ENCODE measurements around the gene ADNP2.
A peak's percentile ranks its signal among the peaks of the same experiment; 100 is the strongest.

The ADNP2 gene, protein sequence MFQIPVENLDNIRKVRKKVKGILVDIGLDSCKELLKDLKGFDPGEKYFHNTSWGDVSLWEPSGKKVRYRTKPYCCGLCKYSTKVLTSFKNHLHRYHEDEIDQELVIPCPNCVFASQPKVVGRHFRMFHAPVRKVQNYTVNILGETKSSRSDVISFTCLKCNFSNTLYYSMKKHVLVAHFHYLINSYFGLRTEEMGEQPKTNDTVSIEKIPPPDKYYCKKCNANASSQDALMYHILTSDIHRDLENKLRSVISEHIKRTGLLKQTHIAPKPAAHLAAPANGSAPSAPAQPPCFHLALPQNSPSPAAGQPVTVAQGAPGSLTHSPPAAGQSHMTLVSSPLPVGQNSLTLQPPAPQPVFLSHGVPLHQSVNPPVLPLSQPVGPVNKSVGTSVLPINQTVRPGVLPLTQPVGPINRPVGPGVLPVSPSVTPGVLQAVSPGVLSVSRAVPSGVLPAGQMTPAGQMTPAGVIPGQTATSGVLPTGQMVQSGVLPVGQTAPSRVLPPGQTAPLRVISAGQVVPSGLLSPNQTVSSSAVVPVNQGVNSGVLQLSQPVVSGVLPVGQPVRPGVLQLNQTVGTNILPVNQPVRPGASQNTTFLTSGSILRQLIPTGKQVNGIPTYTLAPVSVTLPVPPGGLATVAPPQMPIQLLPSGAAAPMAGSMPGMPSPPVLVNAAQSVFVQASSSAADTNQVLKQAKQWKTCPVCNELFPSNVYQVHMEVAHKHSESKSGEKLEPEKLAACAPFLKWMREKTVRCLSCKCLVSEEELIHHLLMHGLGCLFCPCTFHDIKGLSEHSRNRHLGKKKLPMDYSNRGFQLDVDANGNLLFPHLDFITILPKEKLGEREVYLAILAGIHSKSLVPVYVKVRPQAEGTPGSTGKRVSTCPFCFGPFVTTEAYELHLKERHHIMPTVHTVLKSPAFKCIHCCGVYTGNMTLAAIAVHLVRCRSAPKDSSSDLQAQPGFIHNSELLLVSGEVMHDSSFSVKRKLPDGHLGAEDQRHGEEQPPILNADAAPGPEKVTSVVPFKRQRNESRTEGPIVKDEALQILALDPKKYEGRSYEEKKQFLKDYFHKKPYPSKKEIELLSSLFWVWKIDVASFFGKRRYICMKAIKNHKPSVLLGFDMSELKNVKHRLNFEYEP

DNA sequence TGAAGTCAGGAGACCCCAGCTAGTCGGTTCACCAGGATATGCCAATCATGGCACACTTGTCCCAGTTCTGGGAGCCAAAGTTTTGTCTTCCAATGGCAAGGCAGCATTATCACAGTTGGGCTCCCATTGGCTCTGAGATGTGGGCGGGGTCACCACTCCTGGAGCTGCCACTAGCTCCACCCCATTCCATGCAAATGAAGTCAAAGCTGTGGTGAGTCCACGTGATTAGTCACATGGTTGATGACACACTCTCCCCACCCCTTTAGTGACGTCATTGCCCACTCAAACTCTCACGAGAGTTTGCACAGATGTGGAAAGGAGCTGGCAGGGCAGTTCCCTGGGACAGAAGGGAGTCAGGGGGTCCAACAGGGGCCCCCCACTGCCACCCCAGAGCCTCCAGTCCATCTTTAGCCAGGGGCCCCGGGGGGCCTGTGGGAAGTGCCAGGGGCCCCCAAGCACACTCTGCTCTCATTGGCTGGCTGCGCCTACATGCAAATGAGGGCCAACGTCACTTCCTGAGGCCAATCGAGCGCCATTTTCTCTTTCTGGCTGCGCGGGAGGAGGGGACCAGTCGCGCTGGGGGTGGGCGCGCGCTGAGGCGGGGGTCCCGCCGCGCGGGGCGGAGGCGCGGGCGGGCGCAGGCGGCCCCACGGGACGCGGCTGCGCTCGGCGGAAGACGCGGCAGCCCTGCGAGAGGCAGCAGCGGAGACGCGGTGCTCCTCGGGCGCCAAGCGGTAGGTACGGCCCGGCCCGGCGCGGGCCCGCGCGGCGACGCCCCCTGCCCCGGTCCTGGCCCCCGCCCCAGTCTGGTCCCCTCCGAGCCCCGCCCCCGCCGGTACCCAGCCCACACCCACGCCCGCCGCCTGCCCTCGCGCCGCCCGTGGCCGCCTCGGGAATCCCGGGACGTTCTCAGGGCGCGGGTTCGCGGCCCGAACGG, at the start of gene ADNP2:
Gene ADNP2, plus strand, starts transcription at position 524 of the 937 bp plus-strand sequence. CDS start 8,281 bp downstream, outside the sequence.
- DNase-seq (ENCODE audit: low read depth), result peak; percentile 82

DNA sequence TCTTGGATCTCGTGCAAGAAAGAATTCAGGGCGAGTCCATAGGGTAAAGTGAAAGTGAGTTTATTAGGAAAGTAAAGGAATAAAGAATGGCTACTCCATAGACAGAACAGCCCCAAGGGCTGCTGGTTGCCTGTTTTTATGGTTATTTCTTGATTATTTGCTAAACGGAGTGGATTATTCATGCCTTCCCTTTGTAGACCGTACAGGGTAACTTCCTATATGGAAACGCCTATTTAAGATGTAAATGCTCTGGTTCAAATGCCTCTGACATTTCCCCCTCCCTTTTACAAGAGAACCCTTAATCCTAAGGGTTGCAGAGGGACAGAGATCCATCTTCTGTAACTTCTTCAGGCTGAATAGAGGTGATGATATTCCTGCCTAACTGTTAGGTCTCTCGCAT, 49.1 kb upstream of the ADNP2 start:
- no peak for DNase-seq (ENCODE audit: low read depth)

DNA sequence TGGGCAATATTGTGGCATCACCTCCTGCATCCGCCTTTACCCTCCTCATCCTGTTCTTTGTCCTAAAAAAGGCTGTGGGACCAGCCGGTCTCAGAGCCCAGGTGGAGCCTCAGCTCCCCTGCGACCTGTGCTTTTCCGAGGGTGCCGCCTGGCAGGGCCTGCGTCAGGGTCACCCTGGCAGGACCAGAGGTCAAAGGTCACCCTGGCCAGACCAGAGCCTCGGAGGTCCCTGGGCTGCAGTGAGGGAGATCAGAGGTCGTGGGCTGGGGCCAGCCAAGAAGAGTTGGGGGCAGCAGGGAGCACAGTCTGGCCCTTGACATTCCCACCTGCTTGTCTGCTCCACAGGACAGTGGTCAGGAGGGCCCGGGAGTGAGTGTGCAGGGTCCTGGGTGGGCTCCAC, 43.4 kb upstream of the ADNP2 start:
- no peak for DNase-seq (ENCODE audit: low read depth)

DNA sequence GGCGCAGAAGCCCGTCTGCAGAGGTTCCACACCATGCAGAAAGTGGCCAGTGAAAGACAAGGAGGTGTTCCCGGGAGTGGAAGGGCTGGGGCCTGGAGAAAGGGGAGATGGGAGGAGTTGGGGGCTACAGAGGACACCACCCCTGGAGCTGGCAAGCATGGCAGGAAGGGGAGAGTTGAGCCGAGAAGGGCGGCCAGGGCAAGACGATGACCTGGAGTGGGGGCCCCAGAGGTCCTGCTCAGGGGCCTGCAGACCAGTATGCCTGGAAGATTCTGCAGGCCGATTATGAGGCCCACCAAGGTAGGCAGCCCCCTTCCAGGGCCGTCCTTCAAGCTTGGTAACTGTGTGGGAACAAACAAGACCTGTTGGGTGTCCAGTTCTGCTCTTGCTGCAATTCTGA, 41.7 kb upstream of the ADNP2 start:
- DNase-seq (ENCODE audit: low read depth), result no peak

DNA sequence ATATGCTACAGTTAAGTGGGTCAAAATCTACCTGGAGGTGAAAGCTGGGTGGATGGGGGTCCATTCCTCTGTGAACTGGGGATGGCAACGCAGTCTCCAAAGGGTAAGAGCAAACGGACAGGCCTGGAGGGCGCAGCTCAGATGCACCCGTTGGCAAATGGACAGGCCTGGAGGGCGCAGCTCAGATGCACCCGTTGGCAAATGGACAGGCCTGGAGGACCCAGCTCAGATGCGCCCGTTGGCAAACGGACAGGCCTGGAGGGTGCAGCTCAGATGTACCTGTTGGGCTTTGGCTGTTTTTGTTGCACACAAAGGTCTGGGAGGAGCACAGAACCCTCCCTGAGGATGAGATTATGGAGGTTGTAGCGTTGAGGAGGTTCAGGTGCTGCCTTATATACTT, 41.2 kb upstream of the ADNP2 start:
- no peak for DNase-seq (ENCODE audit: low read depth)

DNA sequence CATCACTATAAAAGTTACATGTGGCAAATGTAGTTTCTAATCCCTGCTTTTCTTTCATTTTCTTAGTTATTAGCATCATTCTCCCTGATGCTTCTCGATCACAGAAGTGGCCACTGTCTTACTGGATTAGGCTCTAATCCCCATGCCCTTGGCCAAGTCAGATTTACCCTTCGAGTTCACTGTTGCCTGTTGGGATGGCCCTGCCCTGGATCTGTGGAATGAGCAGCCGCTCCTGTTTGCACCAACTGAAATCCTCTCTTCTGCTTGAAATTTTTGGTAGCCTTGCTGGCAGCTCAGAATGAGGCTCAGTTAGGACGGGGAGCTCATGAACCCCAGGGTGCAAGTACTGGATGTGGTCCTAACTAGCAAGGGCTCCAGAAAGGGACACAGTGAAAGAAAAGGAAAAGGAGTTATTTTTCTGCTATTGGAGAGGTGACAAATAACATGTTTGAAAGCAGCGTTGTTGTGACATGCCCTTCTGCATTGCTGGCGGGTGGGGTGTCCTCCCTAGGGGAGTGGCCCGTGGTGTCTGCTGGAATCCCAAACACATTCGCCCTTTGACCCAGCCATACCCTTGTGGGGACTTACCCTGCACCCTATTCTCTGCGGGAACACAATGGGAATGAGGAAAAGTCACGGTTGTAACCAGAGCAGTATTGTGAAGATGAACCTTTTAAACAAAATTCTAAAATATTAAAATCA, 40.3 kb upstream of the ADNP2 start:
- DNase-seq (ENCODE audit: low read depth), result no peak

DNA sequence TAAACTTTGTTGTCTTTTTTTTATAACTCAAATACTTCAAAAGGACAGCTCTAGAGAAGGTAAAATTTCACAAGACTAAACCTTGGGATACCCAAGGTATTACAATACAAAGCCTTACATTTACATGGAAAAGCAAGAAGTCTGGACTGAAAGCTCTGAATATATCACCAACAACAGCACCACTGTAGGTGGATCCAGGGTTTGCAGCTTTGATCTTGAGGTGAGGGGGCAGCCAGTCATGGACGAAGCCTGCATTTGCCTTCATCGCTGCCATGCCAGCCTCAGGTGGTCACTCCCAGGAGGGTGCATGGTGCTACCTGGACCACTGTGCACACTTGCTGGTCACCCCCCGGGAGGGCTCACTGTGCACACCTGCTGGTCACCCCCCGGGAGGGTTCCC, 38.2 kb upstream of the ADNP2 start:
- no peak for DNase-seq (ENCODE audit: low read depth)

DNA sequence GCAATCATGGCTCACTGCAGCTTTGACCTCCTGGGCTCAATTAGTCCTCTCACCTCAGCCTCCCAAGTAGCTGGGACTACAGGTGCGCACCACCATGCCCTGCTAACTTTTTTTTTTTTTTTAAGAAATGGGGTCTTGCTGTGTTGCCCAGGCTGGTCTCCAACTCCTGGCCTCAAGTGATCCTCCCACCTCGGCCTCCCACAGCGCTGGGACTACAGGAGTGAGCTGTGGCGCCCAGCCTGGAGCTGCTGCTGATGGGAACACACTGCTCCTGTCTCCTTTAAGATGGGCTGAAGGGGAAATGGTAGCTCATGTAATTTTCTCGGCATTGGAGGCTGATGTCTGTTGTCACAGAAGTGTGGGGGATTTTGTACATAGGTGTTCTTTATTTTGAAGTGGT, 34.9 kb upstream of the ADNP2 start:
- DNase-seq (ENCODE audit: low read depth), result no peak

DNA sequence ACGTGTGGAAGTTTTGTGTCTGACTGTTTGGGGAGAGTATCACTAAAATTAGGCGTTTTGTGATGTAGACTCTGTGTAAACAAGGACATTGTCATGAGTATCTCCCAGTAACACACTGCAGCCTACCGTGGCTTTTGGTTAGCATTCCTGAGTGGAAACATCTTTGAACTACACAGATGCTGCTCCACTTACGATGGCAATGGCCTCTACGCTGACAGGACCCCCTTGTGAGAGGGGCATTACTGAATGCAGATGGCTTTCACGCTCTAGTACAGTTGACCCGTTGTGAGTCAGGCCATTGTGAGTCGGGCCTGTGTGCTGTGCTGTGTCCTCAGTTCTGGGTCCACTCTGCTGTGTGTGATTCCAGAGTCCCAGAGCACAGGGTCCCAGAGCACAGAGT, 34.4 kb upstream of the ADNP2 start:
- no peak for DNase-seq (ENCODE audit: low read depth)

DNA sequence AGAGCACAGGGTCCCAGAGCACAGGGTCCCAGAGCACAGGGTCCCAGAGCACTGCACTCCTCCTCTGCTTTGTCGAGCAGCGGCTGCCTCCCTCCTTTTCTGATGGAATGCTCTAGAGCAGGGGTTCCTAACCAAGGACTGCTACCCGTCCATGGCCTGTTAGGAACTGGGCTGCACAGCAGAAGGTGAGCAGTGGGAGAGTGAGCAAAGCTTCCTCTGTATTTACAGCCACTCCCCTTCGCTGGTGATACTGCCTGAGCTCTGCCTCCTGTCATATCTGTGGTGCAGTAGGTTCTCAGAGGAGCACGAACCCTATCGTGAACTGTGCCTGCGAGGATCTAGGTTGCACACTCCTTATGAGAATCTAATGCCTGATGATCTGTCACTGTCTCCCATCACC, 33.1 kb upstream of the ADNP2 start:
- no peak for DNase-seq (ENCODE audit: low read depth)

DNA sequence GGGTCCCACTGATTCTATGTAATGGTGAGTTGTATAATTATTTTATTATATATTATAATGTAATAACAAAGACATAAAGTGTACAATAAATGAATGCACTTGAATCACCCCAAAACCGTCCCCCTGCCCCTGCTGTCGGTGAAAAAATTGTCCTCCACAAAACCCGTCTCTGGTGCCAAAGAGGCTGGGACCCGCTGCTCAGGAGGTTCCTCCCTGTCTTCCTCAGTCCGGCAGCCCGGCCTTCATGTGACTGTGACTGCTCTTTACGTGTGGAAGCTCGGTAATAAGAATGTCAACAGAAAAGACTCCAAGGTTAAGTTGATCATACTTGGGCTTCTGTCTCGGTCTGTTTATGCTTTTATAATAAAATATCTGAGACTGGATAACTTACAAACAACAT, 32.7 kb upstream of the ADNP2 start:
- DNase-seq (ENCODE audit: low read depth), result no peak

DNA sequence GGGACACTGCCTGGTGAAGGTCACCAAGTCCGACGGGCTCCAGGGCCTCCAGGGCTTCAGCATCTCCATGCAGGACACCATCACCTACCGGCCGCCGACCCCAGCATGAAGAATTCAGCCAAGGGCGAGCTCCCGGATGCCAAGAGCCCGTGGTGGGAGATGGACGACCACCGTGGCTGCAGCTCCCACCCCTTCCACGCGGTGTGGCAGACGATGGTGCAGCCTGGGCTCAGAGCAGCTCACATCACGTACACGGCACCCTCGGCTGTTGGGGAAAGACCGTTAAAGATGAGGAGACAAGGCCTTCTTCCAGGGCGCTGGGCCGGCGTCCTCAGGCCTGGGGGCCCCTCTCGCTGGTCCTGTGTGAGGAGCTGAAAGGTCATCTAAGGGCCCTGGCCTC, 31.2 kb upstream of the ADNP2 start:
- DNase-seq (ENCODE audit: low read depth), result no peak

DNA sequence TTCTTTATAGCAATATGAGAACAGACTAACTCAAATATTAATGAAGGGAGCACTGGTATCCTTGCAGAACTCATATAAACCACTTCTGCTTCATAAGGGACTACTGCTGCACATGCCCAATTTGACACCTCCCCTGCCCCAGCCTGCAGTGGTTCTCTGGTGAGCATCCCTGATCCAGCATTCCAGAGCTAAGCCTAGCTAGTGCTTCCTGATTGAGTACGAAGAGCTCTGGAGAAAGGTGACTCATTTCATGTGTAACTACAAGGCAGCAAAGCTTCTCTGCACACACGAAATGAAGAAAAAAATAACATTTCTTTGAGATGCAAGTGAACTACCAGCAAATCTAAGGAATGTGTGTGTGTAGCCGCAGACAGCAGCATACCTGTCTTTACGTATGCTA, 22.8 kb upstream of the ADNP2 start:
- no peak for DNase-seq (ENCODE audit: low read depth)

DNA sequence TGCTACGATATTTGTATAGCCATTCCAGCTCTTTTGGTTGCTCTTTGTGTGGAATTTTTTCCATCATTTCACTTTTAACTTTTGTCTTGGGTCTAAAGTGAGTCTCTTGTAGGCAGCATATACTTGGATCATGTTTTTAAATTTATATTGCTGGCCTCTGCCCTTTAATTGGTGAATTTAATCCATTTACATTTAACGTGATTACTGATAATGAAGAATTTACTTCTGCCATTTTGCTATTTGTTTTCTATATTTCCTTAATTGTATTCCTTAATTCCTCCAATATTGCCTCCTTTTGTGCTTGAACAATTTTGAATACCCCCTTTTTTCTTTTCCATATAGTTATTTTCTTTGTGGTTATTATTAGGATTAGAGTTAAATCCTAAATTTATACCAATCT, 21.0 kb upstream of the ADNP2 start:
- no peak for DNase-seq (ENCODE audit: low read depth)

DNA sequence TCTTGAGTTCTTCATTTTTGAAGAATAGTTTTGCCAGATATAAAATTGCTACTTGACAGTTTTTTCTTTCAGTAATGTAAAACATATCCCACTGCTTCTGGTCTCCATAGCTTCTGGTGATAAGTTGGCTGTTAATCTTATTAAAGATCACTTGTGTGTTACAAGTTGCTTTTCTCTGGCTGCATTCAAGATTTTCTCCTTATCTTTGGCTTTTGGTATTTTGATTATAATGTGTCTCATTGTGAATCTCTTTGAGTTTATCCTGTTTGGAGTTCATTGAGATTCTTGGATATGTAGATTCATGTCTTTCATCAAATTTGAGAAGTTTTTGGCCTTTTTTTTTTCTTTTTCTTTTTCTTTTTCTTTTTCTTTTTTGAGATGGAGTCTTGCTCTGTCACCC, 20.2 kb upstream of the ADNP2 start:
- DNase-seq (ENCODE audit: low read depth), result no peak

DNA sequence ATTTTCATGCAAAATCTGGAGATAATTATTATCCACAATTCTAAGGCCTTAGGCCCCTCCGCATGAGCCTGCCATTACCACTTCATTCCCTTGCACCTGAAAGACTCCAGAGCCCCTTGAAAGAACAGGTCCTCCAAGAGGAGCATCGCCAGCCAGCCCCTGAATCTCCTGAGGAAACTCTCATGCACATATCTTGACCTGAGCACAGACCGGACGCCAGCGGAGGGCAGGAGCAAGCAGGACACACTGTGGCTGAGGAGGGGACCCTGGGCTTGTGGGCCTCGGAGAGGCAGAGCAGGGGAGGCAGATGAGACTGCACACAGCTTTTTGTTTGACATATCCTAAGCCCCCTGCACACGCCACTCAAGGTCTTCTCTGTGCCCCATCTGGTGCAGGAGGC, 13.6 kb upstream of the ADNP2 start:
- no peak for DNase-seq (ENCODE audit: low read depth)

DNA sequence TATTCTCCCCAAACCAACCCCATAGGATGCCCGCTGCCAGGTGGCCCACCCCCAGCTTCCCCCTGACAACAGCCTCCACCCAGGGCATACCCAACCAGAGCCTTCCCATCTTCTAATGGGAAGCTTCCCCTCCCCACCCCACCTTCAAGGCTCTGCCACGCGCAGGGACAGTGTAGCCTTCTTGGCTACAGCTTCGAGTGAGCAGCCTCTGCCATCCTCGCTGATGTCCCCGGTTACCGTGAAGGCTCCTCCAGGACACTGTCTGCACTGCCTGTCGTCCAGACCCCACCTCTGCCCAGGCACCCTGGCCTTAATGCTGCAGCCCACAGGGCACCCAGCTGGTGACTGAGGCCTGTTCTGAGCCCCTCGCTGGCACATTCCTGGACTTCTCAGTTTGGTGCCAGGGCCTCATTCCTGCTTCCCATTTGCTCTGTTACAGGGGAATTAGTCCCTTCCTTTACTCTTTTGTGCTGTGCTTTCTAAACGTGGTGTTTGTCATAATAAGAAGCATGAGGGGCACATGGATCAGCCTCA, 13.0 kb upstream of the ADNP2 start:
- DNase-seq (ENCODE audit: low read depth), result no peak

DNA sequence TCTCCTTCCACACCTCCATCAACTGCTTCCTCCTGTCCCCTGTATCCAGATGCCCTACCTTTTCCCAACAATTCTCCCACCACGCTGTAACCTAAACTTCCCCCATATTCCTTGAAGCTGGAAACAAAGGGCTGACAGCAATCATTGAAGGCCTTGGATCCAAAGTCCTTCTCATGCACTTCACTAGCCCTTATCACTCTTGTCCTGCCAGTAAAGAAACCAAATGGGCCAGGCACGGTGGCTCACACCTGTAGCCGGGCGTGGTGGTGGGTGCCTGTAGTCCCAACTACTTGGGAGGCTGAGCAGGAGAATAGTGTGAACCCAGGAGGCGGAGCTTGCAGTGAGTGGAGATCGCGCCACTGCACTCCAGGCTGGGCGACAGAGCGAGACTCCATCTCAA, 11.9 kb upstream of the ADNP2 start:
- no peak for DNase-seq (ENCODE audit: low read depth)

DNA sequence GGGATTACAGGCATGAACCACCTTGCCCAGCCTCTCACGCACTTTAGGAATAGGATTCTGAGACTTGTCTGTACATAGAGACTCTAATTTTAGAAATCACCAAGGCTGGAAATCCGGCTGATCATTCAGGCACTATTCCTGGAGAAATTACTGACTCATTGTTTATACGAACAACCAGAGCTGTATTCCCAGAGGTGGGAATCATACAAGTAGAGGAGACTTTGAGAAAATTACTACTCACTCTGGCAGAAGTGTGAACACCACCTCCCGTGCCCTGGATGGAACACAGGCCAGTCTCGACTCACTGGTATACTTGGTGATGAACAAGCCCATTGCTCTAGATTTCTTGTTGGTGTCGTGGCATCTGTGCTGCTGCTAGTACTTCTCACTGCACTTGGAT, 5.8 kb upstream of the ADNP2 start:
- DNase-seq (ENCODE audit: low read depth), result no peak

DNA sequence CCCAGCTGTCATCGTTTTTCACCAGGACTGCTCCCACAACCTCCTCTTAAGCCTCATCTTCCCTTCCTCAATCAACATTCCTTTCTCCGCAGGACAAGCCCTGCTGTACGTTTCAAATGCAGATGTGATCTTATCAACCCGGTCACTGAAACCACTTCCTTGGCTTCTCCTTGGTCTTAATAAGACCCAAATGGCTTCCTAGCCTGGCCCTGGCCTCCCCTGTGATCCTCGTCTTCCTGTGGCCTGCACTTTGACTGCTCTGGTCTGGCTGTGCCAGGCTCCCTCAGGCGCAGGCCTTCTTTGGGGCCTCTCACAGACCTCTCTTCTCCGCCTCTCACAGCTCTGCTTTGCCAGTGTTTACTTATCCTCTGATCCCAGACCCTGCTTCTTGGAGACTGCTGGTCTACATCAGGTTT, 4.7 kb upstream of the ADNP2 start:
- DNase-seq (ENCODE audit: low read depth), result no peak
